ENCODE measurements around the gene HDAC4. TPM values are rescaled to one million over a fixed set of nuclear protein-coding genes. Genes with fewer than 3 reads are reported as not detected.
"Not testable (repeated sequence)": the region's sequence is repeated elsewhere in the genome, so short reads cannot be mapped to it uniquely, and the experiment has no call there.

Gene HDAC4
- total and polyA plus RNA-seq, 2 donors = 24.4 to 29.5 TPM

- Histone ChIP-seq H3K36me3 (ENCODE audit: insufficient read depth) (no peaks in the 10 kb centered on the region), H3K4me3 (ENCODE audit: low read depth, low read length) (no peak overlapping the region), H3K4me1 (ENCODE audit: insufficient read depth) (peaks cover 1% of the 10 kb centered on the region), H3K27ac (ENCODE audit: low read depth) (no peak overlapping the region)
- peak; percentile 14 for DNase-seq (ENCODE audit: extremely low spot score)
- WGBS = 71% methylated on average over 15 of the region's 15 CpGs
These were observed 218.8 kb downstream of the HDAC4 start for GRCh38 chr2:239181903-239182581.

GRCh38 chr2:239181074-239181902 lies 219.5 kb downstream of the HDAC4 start:
- H3K4me1 ChIP-seq (ENCODE audit: insufficient read depth) = peaks cover 1% of the 10 kb centered on the region
- DNase-seq (ENCODE audit: extremely low spot score) = peak; percentile 18
- no peak overlapping the region for H3K4me3 ChIP-seq (ENCODE audit: low read depth, low read length)
- WGBS = 82% methylated on average over 21 of the region's 21 CpGs
- no peaks in the 10 kb centered on the region for H3K36me3 ChIP-seq (ENCODE audit: insufficient read depth)
- H3K27ac ChIP-seq (ENCODE audit: low read depth) = no peak overlapping the region

- 94% methylated on average over 14 of the region's 14 CpGs for WGBS
- Histone ChIP-seq H3K27ac (ENCODE audit: low read depth) (no peak overlapping the region), H3K4me3 (ENCODE audit: low read depth, low read length) (no peak overlapping the region), H3K4me1 (ENCODE audit: insufficient read depth) (peaks cover 1% of the 10 kb centered on the region), H3K36me3 (ENCODE audit: insufficient read depth) (no peaks in the 10 kb centered on the region)
- DNase-seq (ENCODE audit: extremely low spot score) = no peak
These were observed 220.2 kb downstream of the HDAC4 start for GRCh38 chr2:239180526-239181073.

- Histone ChIP-seq H3K4me3 (ENCODE audit: low read depth, low read length) (no peak overlapping the region), H3K4me1 (ENCODE audit: insufficient read depth) (peaks cover 1% of the 10 kb centered on the region), H3K27ac (ENCODE audit: low read depth) (no peak overlapping the region), H3K36me3 (ENCODE audit: insufficient read depth) (peaks cover 1% of the 10 kb centered on the region)
- DNase-seq (ENCODE audit: extremely low spot score) = no peak
- WGBS = 95% methylated on average over 22 of the region's 22 CpGs
These were observed 220.9 kb downstream of the HDAC4 start for GRCh38 chr2:239179851-239180371.

GRCh38 chr2:239178954-239179353 lies 221.9 kb downstream of the HDAC4 start:
- WGBS = 96% methylated on average over 26 of the region's 26 CpGs
- H3K36me3 ChIP-seq (ENCODE audit: insufficient read depth) = peaks cover 1% of the 10 kb centered on the region
- peaks cover 1% of the 10 kb centered on the region for H3K4me1 ChIP-seq (ENCODE audit: insufficient read depth)
- no peak overlapping the region for H3K4me3 ChIP-seq (ENCODE audit: low read depth, low read length)
- H3K27ac ChIP-seq (ENCODE audit: low read depth) = no peak overlapping the region
- DNase-seq (ENCODE audit: extremely low spot score) = no peak

GRCh38 chr2:239178484-239178883 lies 222.3 kb downstream of the HDAC4 start:
- peaks cover 1% of the 10 kb centered on the region for H3K36me3 ChIP-seq (ENCODE audit: insufficient read depth)
- no peak overlapping the region for H3K27ac ChIP-seq (ENCODE audit: low read depth)
- H3K4me3 ChIP-seq (ENCODE audit: low read depth, low read length) = no peak overlapping the region
- 96% methylated on average over 10 of the region's 10 CpGs for WGBS
- peaks cover 1% of the 10 kb centered on the region for H3K4me1 ChIP-seq (ENCODE audit: insufficient read depth)
- DNase-seq (ENCODE audit: extremely low spot score) = no peak

GRCh38 chr2:239177908-239178307 lies 222.9 kb downstream of the HDAC4 start:
- DNase-seq (ENCODE audit: extremely low spot score) = no peak
- Histone ChIP-seq H3K36me3 (ENCODE audit: insufficient read depth) (peaks cover 1% of the 10 kb centered on the region), H3K4me1 (ENCODE audit: insufficient read depth) (peaks cover 1% of the 10 kb centered on the region), H3K4me3 (ENCODE audit: low read depth, low read length) (no peak overlapping the region), H3K27ac (ENCODE audit: low read depth) (no peak overlapping the region)
- WGBS = 98% methylated on average over 17 of the region's 17 CpGs

GRCh38 chr2:239177325-239177724 lies 223.5 kb downstream of the HDAC4 start:
- Histone ChIP-seq H3K27ac (ENCODE audit: low read depth) (no peak overlapping the region), H3K4me3 (ENCODE audit: low read depth, low read length) (no peak overlapping the region), H3K4me1 (ENCODE audit: insufficient read depth) (peaks cover 1% of the 10 kb centered on the region), H3K36me3 (ENCODE audit: insufficient read depth) (peaks cover 1% of the 10 kb centered on the region)
- DNase-seq (ENCODE audit: extremely low spot score) = no peak
- 96% methylated on average over 11 of the region's 11 CpGs for WGBS

GRCh38 chr2:239176138-239176803 lies 224.5 kb downstream of the HDAC4 start:
- 90% methylated on average over 23 of the region's 23 CpGs for WGBS
- H3K4me3 ChIP-seq (ENCODE audit: low read depth, low read length); H3K36me3 ChIP-seq (ENCODE audit: insufficient read depth); H3K4me1 ChIP-seq (ENCODE audit: insufficient read depth); H3K27ac ChIP-seq (ENCODE audit: low read depth); DNase-seq (ENCODE audit: extremely low spot score): not testable (repeated sequence)

- peaks cover 1% of the 10 kb centered on the region for H3K36me3 ChIP-seq (ENCODE audit: insufficient read depth)
- 97% methylated on average over 11 of the region's 11 CpGs for WGBS
- no peak for DNase-seq (ENCODE audit: extremely low spot score)
- H3K4me1 ChIP-seq (ENCODE audit: insufficient read depth) = no peaks in the 10 kb centered on the region
- H3K27ac ChIP-seq (ENCODE audit: low read depth) = no peak overlapping the region
- H3K4me3 ChIP-seq (ENCODE audit: low read depth, low read length) = no peak overlapping the region
These were observed 225.6 kb downstream of the HDAC4 start for GRCh38 chr2:239175181-239175580.

- 95% methylated on average over 1 of the region's 1 CpG for WGBS
- Histone ChIP-seq H3K36me3 (ENCODE audit: insufficient read depth) (peaks cover 1% of the 10 kb centered on the region), H3K4me3 (ENCODE audit: low read depth, low read length) (no peak overlapping the region), H3K27ac (ENCODE audit: low read depth) (no peak overlapping the region), H3K4me1 (ENCODE audit: insufficient read depth) (no peaks in the 10 kb centered on the region)
- DNase-seq (ENCODE audit: extremely low spot score) = no peak
These were observed 227.5 kb downstream of the HDAC4 start for GRCh38 chr2:239173301-239173700.

GRCh38 chr2:239171643-239172042 lies 229.2 kb downstream of the HDAC4 start:
- Histone ChIP-seq H3K4me3 (ENCODE audit: low read depth, low read length) (no peak overlapping the region), H3K27ac (ENCODE audit: low read depth) (no peak overlapping the region), H3K4me1 (ENCODE audit: insufficient read depth) (no peaks in the 10 kb centered on the region), H3K36me3 (ENCODE audit: insufficient read depth) (peaks cover 1% of the 10 kb centered on the region)
- DNase-seq (ENCODE audit: extremely low spot score) = no peak

GRCh38 chr2:239169311-239170048 lies 231.3 kb downstream of the HDAC4 start:
- no peak for DNase-seq (ENCODE audit: extremely low spot score)
- Histone ChIP-seq H3K4me3 (ENCODE audit: low read depth, low read length) (no peak overlapping the region), H3K27ac (ENCODE audit: low read depth) (no peak overlapping the region), H3K4me1 (ENCODE audit: insufficient read depth) (no peaks in the 10 kb centered on the region), H3K36me3 (ENCODE audit: insufficient read depth) (no peaks in the 10 kb centered on the region)
- WGBS = 97% methylated on average over 27 of the region's 27 CpGs

All from urinary bladder (tissue), 4 donors.